ENCODE results near the gene NKX1-1.

The NKX1-1 gene

DNA sequence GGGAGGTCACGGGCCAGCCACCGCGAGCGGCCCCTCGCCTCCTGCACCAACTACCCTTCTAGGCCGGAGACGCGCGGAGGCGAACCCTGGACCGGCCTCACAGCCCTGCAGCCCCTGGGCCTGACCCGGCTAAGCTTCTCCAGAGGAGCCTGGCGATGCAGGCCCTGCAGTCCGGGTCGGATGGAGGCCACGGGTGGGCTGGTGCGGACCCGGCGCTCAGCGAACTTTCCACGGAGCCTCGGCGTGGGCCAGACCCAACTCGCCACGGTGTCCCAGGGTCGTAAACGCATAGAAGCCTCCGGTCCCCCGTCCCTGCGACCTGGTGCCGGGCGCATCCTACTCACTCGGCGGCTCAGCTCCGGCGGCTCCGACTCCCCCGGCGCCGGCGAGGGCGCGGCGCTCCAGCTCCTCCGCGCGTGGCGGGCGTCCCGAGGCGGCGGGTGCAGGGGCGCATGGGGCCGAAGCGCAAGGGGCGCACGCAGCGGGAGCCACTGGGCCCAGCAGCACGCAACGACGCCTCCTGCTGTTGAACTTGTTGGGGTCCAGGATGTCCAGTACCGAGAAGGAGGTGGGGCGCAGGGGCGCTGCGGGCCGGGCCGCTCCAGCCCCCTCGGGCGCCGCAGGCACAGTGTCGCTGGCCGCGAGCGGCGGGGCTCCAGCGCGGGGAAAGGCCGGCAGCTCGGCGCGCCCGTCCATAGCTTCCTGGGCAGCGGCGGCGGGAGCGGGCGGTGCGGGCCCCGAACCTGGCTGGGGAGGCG, 427 bp downstream of the NKX1-1 start:
- in situ Hi-C loops (cut with HindIII; ENCODE audit: low pct_unique_long_range_greater_than_20kb, low sequenced_read_pairs): no loop called here
- no peak for DNase-seq (ENCODE audit: low read depth in 1 of 2, low spot score in 1 of 2)
- TF ChIP-seq JUND (IDR thresholded peaks at IDR 0.05; ENCODE audit: low read depth): no peak

- no peak for DNase-seq (ENCODE audit: low read depth in 1 of 2, low spot score in 1 of 2)
- TF ChIP-seq JUND (IDR thresholded peaks at IDR 0.05; ENCODE audit: low read depth): no peak
- in situ Hi-C loops (cut with HindIII; ENCODE audit: low pct_unique_long_range_greater_than_20kb, low sequenced_read_pairs): no loop called here
These were observed 997 bp downstream of the NKX1-1 start for GRCh38 chr4:1405254-1405635.

DNA sequence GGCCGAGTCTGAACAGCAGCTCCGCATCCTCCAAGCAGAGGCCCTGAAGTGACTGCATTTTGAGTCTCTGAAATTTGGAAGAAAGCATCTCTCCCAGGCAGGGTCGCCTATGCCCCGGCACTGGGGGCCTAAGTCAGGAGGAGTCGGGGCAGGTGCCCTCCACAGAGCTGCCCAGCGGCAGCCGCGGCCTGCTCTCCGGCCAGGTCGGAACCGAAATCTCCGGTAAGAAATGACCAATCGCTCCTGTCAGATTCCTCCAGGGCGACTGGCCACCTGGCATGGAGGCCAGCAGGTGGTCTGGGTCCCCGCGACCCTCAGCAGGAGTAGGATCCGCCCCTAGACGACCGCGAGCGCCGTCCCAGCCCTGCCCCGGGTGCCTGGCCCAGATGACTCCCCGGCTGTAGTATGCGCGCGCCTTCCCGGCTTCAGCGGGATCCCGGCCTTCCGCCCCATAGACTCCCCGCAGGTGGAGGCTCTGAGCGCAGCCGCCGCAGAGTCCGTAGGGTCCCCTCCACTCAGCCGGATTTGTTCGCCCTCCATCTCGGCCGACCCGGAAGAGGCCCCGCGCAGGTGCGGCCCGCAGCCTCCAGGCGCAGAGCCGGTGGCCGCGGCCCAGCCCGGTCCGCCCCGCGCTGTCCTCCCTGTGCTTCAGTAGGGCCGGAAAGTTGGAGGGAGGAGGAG, 1.5 kb downstream of the NKX1-1 start:
- DNase-seq (ENCODE audit: low read depth in 1 of 2, low spot score in 1 of 2): no peak
- in situ Hi-C loops (cut with HindIII; ENCODE audit: low pct_unique_long_range_greater_than_20kb, low sequenced_read_pairs): no loop called here
- no peak for TF ChIP-seq JUND (IDR thresholded peaks at IDR 0.05; ENCODE audit: low read depth)

- DNase-seq (ENCODE audit: low read depth in 1 of 2, low spot score in 1 of 2): no peak
- in situ Hi-C loops (cut with HindIII; ENCODE audit: low pct_unique_long_range_greater_than_20kb, low sequenced_read_pairs): no loop called here
- no peak for TF ChIP-seq JUND (IDR thresholded peaks at IDR 0.05; ENCODE audit: low read depth)
These were observed 2.4 kb downstream of the NKX1-1 start for GRCh38 chr4:1403591-1404572.

DNA sequence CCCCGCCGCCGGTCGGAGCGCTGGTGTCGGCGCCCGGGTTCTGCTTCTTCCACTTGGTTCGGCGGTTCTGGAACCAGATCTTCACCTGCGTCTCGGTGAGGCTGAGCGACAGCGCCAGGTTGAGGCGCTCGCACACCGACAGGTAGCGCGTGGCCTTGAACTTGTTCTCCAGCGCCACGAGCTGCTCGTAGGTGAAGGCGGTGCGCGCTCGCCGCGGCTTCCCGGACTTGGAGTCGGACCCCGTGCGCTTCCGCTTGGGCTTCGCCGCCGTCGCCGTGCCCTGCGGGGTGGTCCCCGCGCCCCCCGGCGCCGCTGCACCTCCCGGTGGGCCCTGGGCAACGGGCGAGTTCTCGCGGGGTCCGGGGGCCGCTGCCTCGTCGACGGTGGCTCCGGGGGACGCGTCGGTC, 3.1 kb downstream of the NKX1-1 start:
- no peak for TF ChIP-seq JUND (IDR thresholded peaks at IDR 0.05; ENCODE audit: low read depth)
- in situ Hi-C loops (cut with HindIII; ENCODE audit: low pct_unique_long_range_greater_than_20kb, low sequenced_read_pairs): no loop called here
- DNase-seq (ENCODE audit: low read depth in 1 of 2, low spot score in 1 of 2): no peak

GRCh38 chr4:1402516-1403091, 3.6 kb downstream of the NKX1-1 start:
- DNase-seq (ENCODE audit: low read depth in 1 of 2, low spot score in 1 of 2): no peak
- no peak for TF ChIP-seq JUND (IDR thresholded peaks at IDR 0.05; ENCODE audit: low read depth)
- in situ Hi-C loops (cut with HindIII; ENCODE audit: low pct_unique_long_range_greater_than_20kb, low sequenced_read_pairs): no loop called here

GRCh38 chr4:1402021-1402515, 4.2 kb downstream of the NKX1-1 start:
- no peak for TF ChIP-seq JUND (IDR thresholded peaks at IDR 0.05; ENCODE audit: low read depth)
- no peak for DNase-seq (ENCODE audit: low read depth in 1 of 2, low spot score in 1 of 2)
- in situ Hi-C loops (cut with HindIII; ENCODE audit: low pct_unique_long_range_greater_than_20kb, low sequenced_read_pairs): no loop called here

DNA sequence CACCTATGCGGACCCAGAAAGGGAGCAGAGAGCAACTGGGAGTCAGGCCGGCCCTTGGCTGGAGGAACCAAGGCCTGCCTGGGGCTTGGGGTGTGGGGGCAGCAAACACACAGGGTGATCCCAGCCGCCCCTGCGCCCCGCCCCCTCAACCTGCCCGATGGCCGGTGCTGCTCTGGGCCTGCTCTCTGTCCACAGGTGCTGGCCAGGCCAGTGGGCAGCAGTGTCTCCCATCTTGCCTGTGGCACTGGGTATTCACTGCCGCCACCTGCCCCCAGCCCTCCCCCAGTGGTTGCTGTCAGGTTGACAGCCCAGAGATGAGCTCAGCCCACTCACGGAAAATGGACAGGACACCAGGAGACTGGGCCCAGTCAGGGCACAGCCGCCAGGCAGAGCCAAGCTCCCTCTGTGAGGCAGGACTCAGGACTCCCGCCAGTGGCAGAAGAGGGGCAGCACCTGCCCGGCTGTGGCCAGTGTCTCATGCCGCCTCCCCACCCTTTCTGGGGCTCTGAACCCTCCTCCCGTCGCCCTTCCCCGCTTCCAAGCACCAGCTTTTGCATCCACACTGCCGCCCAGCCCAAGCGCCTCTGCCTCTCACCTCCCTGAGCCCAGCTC, 4.7 kb downstream of the NKX1-1 start:
- no peak for DNase-seq (ENCODE audit: low read depth in 1 of 2, low spot score in 1 of 2)
- TF ChIP-seq JUND (IDR thresholded peaks at IDR 0.05; ENCODE audit: low read depth): no peak
- in situ Hi-C loops (cut with HindIII; ENCODE audit: low pct_unique_long_range_greater_than_20kb, low sequenced_read_pairs): no loop called here

DNA sequence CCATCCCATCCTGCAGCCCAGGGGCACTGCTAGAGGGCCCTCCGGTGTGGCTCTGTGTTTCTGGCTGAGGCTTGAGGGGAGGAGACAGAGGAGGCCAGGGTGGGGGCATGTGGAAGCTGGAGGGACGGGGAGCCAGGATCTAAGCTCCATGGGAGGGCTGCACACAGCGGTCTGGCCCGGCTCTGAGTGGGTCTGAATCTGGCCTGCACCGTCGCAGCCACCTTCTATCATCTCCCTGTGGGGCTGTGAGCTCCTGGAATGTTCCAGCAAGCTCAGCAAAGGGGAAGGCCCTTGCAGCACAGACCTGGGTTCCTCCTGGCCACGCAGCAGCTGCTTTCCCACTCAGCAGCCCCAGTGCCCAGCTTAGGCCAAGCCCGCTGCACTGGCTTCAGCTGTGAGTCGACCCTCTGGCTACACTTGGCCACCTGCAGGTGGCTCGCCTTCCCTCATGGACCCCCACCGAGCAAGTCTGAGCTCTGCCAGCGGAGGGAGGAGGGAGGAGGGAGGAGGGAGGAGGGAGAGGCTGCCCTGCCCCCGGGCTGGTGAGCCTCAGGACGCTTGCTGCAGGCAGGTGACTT, 5.3 kb downstream of the NKX1-1 start:
- no peak for TF ChIP-seq JUND (IDR thresholded peaks at IDR 0.05; ENCODE audit: low read depth)
- DNase-seq (ENCODE audit: low read depth in 1 of 2, low spot score in 1 of 2): no peak
- in situ Hi-C loops (cut with HindIII; ENCODE audit: low pct_unique_long_range_greater_than_20kb, low sequenced_read_pairs): no loop called here

GRCh38 chr4:1400191-1400805, 5.9 kb downstream of the NKX1-1 start:
- no peak for TF ChIP-seq JUND (IDR thresholded peaks at IDR 0.05; ENCODE audit: low read depth)
- DNase-seq (ENCODE audit: low read depth in 1 of 2, low spot score in 1 of 2): no peak
- in situ Hi-C loops (cut with HindIII; ENCODE audit: low pct_unique_long_range_greater_than_20kb, low sequenced_read_pairs): no loop called here

- TF ChIP-seq JUND (IDR thresholded peaks at IDR 0.05; ENCODE audit: low read depth): no peak
- in situ Hi-C loops (cut with HindIII; ENCODE audit: low pct_unique_long_range_greater_than_20kb, low sequenced_read_pairs): no loop called here
- no peak for DNase-seq (ENCODE audit: low read depth in 1 of 2, low spot score in 1 of 2)
These were observed 6.6 kb downstream of the NKX1-1 start for GRCh38 chr4:1399508-1400190.
